Bone marrow (tissue), 2 donors: Measurements from ENCODE around the gene LILRB2.
"Not testable (repeated sequence)": the region's sequence is repeated elsewhere in the genome, so short reads cannot be mapped to it uniquely, and the experiment has no call there.

Source experiments
- DNase-seq, 2 donors: peaks; one replicate each; lab custom pipeline; 2025; lab: John Stamatoyannopoulos, UW

LILRB2 gene

DNA sequence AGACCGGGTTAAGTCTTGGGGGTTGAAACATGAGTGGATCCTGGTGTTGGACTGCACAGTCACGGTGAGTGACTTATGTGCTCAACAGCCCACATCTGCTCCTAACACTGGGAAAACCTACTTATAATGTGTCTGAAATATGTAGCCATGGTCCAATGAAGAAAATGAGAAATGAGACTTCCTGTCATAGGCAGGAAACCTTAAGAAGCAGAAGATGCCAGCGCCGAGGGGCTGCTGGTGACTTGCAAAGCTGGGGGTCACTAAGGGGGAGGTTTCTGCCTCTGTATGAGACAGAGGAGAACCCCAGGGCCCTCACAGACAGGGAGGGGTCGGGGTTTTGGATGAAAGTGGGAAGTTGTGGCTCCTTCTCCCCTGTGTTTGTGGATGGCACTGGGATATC is 8.7 kb downstream of the LILRB2 start:
- not testable (repeated sequence) for DNase-seq

DNA sequence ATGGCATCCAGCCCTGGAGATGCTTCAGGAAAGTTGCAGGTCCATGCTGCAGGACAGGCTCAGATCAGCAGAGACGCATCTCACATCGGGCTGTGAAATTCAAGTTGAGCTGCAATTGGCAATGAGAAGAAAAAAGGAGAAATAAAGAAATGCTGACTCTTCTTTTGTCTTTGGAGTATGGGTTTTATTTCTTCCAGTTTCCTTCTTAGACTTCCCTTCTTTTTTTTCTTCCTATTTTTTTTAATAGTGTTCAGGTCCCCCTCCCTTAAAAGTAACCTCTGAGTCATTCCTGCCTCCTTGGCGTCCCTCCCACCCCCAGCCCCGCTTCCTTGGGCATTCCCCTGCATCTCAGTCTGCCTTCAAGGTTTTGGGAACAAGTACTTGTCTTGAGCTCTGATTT is 9.3 kb downstream of the LILRB2 start:
- DNase-seq, result peak in 1 of 2 donors; percentile 22

DNA sequence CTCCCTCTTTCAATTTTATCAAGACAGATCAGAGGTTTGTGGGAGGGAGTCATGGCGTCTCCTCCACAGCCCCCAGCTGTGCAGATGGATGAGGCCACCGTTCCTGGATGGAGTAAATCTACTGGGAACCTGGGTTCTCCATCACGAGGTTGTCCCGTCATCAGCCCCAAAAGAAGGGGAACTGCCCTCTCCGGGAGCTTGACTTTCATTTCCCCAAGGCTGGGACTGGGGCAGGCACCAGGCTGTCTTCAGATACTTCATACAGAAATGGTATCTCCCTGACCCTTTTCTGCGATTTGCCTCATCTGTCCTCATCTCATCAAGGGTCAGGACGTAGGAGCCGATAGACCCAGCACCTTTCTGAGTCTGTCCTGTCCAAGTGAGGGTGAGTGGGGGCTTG is 9.8 kb downstream of the LILRB2 start:
- DNase-seq, result no peak

DNA sequence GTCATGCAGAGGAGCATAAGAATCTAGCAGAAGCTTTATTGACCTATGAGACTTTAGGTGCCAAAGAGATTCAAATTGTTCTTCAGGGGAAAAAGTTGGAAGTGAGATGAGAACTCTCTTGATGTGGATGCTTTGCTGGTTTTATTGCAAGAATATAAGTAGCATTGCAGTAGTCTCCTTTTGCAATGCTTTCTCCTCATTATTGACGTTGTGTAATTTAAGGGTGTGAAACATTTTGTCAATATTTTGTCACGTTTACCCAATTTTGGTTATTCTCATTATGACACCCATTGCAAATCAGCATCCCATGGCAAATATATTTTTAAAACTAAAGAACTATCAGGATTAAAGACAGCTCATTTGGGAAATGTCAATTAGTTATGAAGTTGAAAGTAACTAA is 12.0 kb downstream of the LILRB2 start:
- no peak for DNase-seq

DNA sequence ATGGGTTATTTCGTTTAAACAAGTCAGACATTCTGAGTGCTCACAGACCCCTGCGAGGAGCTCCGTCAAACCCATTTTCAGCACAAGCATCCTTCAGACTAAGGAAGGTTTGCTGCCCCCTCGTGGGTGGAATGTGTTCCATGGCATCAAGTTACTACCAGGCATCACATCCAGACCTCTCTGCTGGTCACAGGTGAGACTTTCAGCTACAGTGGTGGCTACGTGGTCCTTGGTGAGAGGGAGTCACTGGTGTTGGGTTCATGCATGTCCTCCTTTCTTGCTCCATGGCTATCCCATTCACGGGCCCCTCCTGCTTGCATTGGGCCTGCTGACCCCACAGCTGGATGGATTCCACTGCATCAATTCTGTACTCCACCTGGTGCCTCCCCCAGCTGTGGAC is 14.8 kb downstream of the LILRB2 start:
- peak; percentile 45 to 50 for DNase-seq

DNA sequence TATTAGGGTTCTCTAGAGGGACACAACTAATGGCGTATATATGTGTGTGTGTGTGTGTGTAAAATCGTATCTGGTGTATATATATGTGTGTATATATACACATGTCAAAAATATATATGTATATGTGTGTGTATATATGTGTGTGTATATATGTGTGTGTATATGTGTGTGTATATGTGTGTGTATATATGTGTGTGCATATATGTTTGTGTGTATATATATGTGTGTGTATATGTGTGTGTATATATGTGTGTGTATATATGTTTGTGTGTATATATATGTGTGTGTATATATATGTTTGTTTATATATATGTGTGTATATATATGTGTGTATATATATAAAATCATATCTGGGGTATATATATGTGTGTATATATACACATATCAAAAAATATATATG is 18.4 kb downstream of the LILRB2 start:
- no peak for DNase-seq

DNA sequence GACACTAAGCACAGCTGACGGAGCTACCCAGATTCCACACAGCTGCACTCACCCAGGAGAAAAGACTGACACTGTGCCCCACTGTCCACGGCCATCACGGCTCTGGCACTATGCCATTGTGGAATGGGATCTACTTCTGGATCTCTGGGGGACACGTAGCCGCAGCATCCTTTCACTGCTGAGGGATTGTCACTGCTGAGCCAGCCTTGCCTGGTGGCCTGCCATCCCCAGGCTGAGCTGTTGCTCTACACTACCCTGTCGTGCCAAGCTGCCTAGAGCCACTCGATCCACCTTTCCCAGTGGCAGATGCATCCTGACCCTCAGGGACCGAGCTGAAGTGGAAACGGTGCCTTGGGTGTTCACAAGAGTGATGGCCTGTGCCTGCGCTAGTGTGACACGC is 18.8 kb downstream of the LILRB2 start:
- DNase-seq, result no peak

DNA sequence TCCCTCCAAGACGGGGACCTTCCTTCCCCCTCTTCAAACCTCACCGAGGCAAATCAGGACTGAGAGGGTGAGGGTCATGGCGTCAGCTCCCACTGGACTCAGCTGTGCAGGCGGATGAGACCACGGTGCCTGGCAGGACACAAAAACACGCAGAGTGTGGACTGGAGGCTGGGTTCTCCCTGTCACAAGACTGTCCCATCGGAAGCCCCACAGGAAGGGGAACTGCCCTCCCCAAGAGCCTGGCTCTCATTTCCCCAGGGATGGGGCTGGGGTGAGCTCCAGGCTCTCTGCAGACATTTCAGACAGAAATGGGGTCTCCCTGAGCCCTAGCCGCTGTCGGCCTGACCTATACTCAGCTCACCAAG is 23.8 kb downstream of the LILRB2 start, which contains the start of gene LILRB5:
Gene LILRB5, minus strand, starts transcription at position 158 of the 365 bp plus-strand sequence. Its CDS starts 80 bp downstream, at position 78.
- no peak for DNase-seq

DNA sequence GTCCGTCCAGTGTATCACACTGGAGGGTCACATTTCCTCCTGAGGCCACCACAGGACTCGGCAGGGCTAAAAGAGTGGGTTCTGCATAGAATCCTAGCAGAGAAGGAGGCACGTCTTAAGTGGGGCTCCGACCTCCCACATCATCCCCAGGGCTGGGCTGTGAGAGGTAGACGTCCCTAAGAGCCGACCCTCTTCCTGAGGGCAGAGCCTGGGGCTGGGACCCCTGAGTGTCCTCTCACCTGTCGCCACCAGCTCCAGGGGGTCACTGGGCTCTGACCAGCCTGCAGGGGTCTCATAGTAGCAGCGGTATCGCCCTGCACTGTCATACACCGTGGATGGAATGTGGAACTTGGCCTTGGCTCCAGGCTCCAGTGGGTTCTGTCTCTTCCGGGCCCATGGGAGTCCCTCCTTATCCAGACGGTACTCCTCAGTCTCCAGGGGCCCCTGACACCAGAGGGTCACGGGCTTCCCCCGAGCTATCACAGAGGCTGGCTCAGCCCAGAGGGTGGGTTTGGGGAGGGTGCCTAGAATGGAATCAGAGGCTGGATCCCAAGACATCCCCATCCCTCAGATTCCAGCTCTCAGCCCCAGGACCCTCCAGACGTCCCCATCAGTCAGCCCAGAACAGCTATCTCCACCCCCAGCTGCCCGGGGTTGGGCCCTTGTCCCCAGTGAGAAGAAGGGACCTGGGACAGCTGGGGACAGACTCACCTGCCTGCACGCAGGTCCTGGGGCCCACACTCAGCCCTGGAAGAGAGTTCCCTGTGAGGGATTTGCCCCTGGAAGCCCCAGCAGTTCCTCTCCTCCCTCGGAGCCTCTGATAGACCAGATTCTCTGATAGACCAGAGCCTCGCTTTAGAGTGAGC is 24.4 kb downstream of the LILRB2 start:
- DNase-seq, result no peak

DNA sequence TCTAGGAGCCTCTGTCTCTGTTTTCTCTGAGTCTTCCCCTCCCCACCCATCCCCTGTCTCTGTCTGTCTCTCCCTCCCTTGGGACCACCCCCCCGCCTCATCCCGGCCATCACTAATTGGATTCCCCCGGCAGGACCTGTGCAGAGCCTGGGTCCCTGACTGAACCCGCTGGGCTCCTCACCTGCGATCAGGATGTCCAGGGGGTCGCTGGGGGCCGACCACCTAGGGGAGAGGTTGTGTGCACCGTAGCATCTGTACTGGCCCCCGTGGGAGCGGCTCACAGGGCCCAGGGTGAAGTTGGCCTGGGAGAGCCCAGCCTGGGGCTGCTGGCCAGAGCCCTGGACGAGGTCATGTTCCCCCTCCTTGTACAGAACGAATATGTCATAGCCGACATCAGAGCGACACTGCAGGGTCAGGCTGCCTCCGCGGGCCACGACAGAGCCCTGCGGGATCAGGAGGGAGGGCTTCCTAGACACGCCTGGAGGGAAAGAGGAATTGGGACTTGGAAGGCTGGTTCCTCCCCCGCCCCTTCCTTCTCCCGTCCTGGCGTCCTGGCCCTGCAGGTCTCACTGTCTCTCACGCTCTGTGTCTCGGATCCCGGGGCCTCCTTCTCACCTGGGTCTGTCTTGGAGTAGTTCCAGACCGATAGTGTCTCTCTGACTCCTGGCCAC is 25.7 kb downstream of the LILRB2 start:
- no peak for DNase-seq

DNA sequence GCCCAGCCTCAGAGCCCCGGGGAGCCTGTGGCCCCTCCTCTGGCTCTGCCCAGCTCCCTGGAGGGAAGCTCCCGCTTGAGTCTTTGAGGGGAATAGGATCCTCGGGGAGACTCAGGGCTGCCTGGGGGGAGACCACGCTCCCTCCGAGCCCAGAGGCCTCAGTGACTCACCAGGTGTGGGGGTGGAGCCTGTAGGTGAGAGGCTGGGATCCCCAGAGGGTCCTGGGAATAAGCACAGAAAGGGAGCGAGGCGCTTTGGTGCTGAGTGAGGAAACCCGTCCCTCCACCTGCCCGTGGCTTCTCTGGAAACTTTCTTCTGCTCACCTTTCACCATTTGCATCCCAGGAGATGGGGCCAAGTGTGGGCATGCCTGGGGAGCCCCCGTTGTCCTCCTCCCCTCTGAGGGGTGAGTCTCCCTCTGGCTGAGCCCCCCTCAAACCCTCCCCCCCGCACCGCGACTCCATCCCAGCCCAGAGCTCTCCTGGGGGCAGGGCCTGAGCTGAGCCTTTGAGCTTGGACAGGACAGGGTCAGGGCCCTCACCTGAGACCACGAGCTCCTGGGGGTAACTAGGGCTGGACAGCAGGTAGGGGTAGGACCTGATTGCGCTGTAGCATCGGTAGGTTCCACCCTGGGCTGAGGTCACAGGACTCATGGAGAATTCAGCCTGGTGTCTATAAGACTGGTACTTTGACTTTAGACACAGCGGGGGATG is 26.6 kb downstream of the LILRB2 start:
- no peak for DNase-seq

DNA sequence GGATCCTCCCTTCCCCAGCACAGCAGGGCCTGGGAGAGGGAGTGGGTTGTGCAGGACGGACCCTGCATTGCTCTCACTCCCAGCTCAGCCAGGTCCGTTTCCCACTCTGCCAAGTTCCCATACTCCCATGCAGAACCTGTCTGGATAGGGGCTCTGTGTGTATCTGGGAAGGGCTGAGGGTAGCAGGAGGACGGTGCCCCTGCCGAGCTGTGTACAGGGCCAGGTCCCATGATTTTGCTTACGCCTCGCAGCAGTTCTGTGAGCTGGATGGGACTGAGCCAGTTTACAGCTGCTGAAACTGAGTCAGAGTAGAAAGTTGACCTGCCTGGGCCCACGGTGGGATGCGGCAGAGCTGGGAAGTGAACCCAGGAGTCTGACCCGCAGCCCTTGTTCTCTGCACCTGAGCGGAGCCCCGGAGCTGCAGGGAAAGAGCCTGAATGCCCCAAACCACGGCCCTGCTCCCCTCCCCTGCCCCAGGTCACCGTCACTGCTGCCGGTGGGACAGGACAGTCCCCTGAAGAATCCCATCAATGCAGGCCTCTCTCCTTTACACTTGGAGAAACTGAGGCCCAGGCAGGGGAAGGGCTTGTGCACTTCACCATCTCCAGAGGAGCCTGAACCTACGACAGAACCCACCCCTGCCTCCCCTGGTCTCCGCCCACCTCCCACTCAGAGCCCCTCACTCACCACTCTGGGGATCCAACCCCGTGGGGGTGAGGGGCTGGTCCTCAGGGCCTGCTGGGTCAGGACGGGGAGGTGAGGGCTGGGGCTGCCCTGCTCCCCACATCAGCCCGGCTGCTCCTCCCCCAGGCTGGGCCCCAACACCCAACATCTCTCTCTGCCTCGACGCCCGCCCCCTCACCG is 27.3 kb downstream of the LILRB2 start:
- DNase-seq, result no peak

DNA sequence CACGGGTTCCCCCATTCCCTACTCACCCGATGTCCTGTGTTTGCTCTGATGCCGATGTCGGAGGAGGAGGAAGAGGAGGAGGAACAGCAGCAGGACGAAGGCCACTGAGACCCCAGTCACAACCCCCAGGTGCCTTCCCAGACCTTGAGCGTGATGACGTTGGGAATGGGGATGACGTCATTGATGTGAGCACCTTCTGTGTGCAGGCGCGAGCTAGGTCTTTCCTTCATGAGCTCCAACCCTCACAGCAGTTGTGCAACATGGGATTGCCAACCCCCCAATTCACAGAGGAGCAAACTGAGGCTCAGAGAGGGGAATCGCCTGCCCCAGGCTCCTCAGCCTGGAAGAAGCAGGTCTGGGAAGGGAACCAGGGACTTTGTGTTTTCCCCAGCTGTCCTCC is 28.1 kb downstream of the LILRB2 start:
- no peak for DNase-seq

DNA sequence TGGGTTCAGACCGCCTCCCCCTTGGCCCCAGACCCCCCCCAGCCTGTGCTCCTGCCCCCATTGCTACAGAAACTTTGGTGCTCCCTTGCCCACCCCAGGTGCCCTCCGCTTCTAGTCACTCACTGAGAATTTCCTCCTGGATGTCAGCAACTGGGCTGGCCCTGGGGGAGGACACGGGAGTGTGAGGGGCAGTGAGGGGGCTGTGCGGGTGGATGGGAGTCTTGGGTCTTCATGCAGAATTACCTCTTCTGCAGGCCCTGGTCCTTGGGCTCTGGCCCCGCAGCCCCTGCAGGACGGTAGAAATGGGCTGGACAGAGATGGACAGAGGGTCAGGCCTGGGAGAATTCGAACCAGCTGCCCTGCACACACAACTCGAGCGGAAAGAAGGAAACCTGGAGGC is 28.7 kb downstream of the LILRB2 start:
- no peak for DNase-seq

DNA sequence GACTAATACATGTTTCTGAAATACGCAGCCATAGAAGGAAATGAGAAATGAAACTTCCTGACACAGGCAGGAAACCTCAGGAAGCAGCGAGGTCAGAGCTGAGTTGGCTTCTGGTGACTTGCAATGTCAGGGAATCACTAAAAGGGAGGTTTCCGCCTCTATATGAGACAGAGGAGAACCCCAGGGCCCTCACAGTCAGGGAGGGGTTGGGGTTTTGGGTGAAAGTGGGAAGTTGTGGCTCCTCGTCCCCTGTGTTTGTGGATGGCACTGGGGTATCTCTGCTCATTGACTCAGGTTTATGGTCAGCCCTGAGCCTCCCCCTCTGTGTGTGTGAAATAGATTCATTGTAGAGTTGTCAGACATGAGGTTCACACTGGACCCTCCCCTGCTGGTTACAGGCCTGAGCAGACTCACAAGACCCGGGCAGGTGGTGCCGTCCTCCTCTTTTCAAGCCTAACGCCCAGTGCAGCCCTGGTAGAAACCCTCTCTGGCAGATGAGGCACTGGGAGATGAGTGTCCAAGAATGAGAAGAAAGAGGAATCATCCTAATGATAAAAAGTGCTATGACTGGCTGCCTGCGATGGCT is 32.8 kb downstream of the LILRB2 start:
- peak; percentile 54 to 88 for DNase-seq

DNA sequence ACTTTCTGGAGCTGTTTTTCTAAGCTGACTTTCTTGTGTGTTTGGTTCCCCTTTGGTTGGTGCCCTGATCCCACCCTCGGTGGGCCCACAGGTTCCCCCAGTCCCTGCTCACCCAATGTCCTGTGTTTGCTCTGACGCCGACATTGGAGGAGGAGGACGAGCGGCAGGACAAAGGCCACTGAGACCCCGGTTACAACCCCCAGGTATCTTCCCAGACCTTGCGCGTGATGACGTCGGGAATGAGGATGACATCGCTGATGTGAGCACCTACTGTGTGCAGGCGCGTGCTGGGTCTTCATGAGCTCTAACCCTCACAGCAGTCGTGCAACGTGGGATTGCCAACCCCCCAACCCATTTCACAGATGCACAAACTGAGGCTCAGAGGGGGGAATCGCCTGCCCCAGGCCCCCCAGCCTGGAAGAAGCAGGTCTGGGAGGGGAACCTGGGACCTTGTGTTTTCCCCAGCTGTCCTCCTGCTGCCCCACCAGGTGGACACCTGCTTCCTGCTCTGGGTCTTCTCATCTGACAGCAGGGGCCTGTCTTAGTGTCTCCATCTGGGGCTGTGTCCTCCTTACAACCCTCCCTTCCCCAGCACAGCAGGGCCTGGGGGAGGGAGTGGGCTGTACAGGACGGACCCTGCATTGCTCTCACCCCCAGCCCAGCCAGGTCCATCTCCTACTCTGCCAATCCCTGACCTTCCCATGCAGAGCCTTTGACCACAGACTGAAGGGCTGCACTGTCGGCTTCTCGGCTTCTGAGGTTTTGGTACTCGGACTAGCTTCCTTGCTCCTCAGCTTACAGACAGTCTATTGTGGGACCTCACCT is 33.6 kb downstream of the LILRB2 start:
- no peak for DNase-seq

DNA sequence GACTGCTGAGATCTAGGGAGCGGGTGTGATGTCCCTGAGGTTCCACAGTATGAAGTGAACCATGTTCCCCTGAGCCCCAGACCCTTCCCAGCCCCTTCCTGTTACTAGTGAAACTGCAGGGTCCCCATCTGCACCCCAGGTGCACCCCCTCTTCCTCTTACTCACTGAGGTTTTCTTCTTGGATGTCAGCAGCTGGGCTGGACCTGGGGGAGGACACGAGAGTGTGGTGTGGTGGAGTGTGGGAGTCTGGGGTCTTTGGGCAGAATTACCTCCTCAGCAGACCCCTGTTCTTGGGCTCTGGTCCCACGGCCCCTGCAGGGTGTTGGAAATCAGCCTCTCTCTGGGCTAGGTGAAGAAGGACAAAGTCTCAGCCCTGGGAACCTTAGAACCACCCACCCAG is 35.0 kb downstream of the LILRB2 start:
- peak in 1 of 2 donors; percentile 9 for DNase-seq

DNA sequence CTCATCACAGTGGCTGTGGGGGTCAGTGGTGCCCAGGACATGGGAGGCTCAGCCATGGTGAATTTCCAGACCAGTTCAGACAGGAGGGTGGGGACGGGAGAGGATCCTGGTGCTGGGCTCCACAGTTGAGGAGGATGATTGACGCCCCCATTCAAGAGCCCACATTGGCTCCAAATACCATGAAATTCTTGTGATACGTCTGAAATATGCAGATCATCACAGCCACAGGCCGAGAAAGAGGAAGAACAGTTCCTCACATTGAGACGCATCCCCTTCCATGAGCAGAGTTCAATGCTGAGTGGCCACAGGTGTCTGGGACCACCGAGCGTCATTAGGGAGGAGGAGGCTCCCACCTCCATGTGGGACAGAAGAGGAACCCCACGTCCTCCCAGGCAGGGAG is 37.1 kb downstream of the LILRB2 start:
- DNase-seq, result not testable (repeated sequence)

DNA sequence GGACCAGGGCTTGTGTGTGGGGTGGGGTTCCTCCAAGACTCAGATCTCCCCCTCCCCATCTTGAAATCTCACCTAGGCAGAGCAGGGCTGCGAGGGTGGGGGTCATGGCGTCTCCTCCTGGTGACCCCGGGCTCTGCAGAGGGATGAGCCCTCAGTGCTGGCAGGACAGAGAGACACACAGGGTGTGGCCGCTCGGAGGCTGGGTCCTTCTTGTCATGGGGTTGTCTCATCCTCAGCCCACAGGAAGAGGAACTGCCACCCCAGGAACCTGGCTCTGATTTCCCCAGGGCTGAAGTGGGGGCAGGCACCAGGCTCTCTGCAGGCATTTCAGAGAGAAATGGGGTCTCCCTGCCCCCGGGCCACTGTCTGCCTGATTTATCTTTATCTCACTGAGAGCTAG is 38.3 kb downstream of the LILRB2 start, which contains the start of gene LILRA6:
Gene LILRA6, minus strand, starts transcription at position 145 of the 400 bp plus-strand sequence.
- DNase-seq, result not testable (repeated sequence)

DNA sequence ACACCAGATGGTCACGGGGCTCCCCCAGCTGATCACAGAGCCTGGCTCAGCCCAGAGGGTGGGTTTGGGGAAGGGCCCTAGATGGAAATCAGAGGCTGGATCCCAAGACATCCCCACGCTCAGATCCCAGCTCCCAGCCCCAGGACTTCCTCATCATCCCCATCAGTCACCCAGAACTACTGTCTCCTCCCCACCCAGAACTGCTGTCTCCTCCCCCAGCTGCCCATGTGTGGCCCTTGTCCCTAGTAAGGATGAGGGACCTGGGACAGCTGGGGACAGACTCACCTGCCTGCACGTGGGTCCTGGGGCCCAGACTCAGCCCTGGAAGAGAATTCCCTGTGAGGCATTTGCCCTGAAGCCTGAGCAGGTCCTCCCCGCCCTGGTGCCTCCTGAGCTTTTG is 38.7 kb downstream of the LILRB2 start:
- not testable (repeated sequence) for DNase-seq
